ENCODE measurements around the gene TXNDC9. TPM values are rescaled to one million over a fixed set of nuclear protein-coding genes. Genes with fewer than 3 reads are reported as not detected.

The TXNDC9 gene
- total and polyA plus RNA-seq, 2 of the 8 experiments (the other 6 are each of a cell fraction or from before 2014, with no cell fraction given) = 12.9 to 35.6 TPM

GRCh38 chr2:99278793-99279291 is 57.3 kb downstream of the TXNDC9 start:
- H3K4me1 ChIP-seq (replicated peaks in 1 of 4; ENCODE audit: control insufficient read depth in 3 of 4, insufficient read depth in 4 of 4, low read length in 3 of 4) = peaks cover 0 to 3% (median 0%) of the 10 kb centered on the region in 4 experiments; a peak in 1 of 7 replicates
- 89% methylated on average over 2 of the region's 2 CpGs; no CpG with 5 or more reads in 1 of the 2 experiments for WGBS, 2 experiments (ENCODE audit: extremely low coverage in 1 of 2, insufficient coverage in 1 of 2, insufficient read length in 1 of 2, insufficient replicate concordance in 2 of 2, low coverage in 1 of 2, low lambda C conversion rate in 2 of 2, missing lambda C conversion rate in 1 of 2)
- H3K14ac ChIP-seq (ENCODE audit: insufficient read length) = no peak overlapping the region
- TF ChIP-seq GABPA (IDR thresholded peaks at IDR 0.05; ENCODE audit: borderline replicate concordance, insufficient read depth, low read length) (no peak), NANOG (IDR thresholded peaks at IDR 0.05; ENCODE audit: insufficient read depth, low read depth, low read length, poor library complexity, severe bottlenecking) (no peak), TCF12 (IDR thresholded peaks at IDR 0.05; ENCODE audit: low read depth, low read length) (no peak), SAP30 (IDR thresholded peaks at IDR 0.05; ENCODE audit: insufficient read depth, insufficient replicate concordance, low read length) (no peak), CTCF (IDR thresholded peaks at IDR 0.05; ENCODE audit: control extremely low read depth in 1 of 3, insufficient read depth in 1 of 3, low read depth in 1 of 3, low read length in 3 of 3) (no peak), POLR2AphosphoS5 (IDR thresholded peaks at IDR 0.05; ENCODE audit: low read depth, low read length) (no peak), TBP (IDR thresholded peaks at IDR 0.05; ENCODE audit: low read depth, low read length) (no peak), YY1 (IDR thresholded peaks at IDR 0.05; ENCODE audit: low read depth, low read length) (no peak), SIRT6 (IDR thresholded peaks at IDR 0.05; ENCODE audit: low read length) (no peak), FOSL1 (IDR thresholded peaks at IDR 0.05; ENCODE audit: insufficient read depth, low read depth, low read length) (no peak), MAFK (IDR thresholded peaks at IDR 0.05; ENCODE audit: low read depth, low read length) (no peak), PHF8 (conservative IDR thresholded peaks at IDR 0.05; ENCODE audit: low read depth, low read length) (no peak)

More at GRCh38 chr2:99278793-99279291, 57.3 kb downstream of the TXNDC9 start:
- no peak for DNase-seq (ENCODE audit: low read depth in 1 of 2, low spot score in 2 of 2)
- Histone ChIP-seq H2BK15ac (ENCODE audit: low read length) (no peak overlapping the region), H3K23ac (ENCODE audit: insufficient read length) (no peak overlapping the region), H3K9me3 (ENCODE audit: insufficient read depth in 2 of 2, low read depth in 1 of 2, low read length in 1 of 2) (peaks cover 0 to 7% of the 10 kb centered on the region in 2 experiments; a peak in 2 of 4 replicates), H2BK12ac (ENCODE audit: low read depth, low read length) (no peak overlapping the region), H3K9ac (replicated peaks in 1 of 4; ENCODE audit: extremely low read depth in 1 of 4, low read depth in 3 of 4, low read length in 3 of 4) (no peak overlapping the region), H3K4me2 (ENCODE audit: insufficient read depth in 1 of 2, low read depth in 2 of 2, low read length in 2 of 2) (no peak overlapping the region), H3K27ac (ENCODE audit: low read depth, low read length) (no peak overlapping the region), H4K91ac (replicated peaks; ENCODE audit: insufficient read length, low read length) (no peak overlapping the region), H2AFZ (ENCODE audit: low read length) (no peak overlapping the region), H3K4ac (replicated peaks; ENCODE audit: insufficient read length, low read depth, low read length) (no peak overlapping the region), H2AK5ac (ENCODE audit: low read depth, low read length) (no peak overlapping the region), H3K4me3 (ENCODE audit: extremely low read depth in 1 of 4, insufficient read depth in 2 of 4, low read depth in 3 of 4, low read length in 4 of 4) (no peak overlapping the region), H3K23me2 (ENCODE audit: low read depth, low read length) (no peaks in the 10 kb centered on the region), H3K56ac (replicated peaks; ENCODE audit: insufficient read length, low read depth, low read length) (no peak overlapping the region), H4K8ac (ENCODE audit: extremely low read depth, insufficient read depth, low read length) (no peak overlapping the region), H4K20me1 (replicated peaks in 1 of 2; ENCODE audit: control insufficient read depth in 1 of 2, insufficient read depth in 2 of 2, low read length in 2 of 2) (no peaks in the 10 kb centered on the region), H3K18ac (ENCODE audit: extremely low read depth, low read length) (no peak overlapping the region), H2BK20ac (ENCODE audit: low read length) (no peak overlapping the region), H3K27me3 (replicated peaks in 1 of 4; ENCODE audit: control insufficient read depth in 3 of 4, extremely low read depth in 1 of 4, insufficient read depth in 3 of 4, low read length in 3 of 4) (no peaks in the 10 kb centered on the region), H3K79me2 (ENCODE audit: control insufficient read depth in 1 of 2, insufficient read depth in 2 of 2, low read length in 2 of 2) (no peaks in the 10 kb centered on the region), H2BK5ac (ENCODE audit: low read depth, low read length) (no peak overlapping the region), H3K79me1 (ENCODE audit: low read depth, low read length) (no peaks in the 10 kb centered on the region), H2BK120ac (replicated peaks; ENCODE audit: low read depth, low read length) (no peak overlapping the region), H3K36me3 (ENCODE audit: control insufficient read depth in 2 of 4, insufficient read depth in 4 of 4, low read length in 3 of 4) (no peaks in the 10 kb centered on the region), H4K5ac (ENCODE audit: insufficient read length, low read depth, low read length) (no peak overlapping the region)
- ChIA-PET POLR2A (ENCODE audit: partially characterized antibody) (no interaction called here), CTCF (ENCODE audit: partially characterized antibody) (no interaction called here)
- no peak for FAIRE-seq
